Sigmoid colon (tissue), 4 donors: ENCODE measurements around the gene CDH15.

ENCODE experiments used
- CTCF ChIP-seq, 4 experiments: fragments of 450-650 bp in 3 of 4; fragments of 200-600 bp in 1 of 4; IDR thresholded peaks; one replicate each; pipeline ENCODE4 v1.5.1; 2016 to 2019; ENCODE audit warnings: antibody characterized with exemption in 4 of 4, mild to moderate bottlenecking in 3 of 4, moderate library complexity in 2 of 4
- POLR2A ChIP-seq, 2 donors: fragments of 450-650 bp; IDR thresholded peaks; one replicate each; pipeline ENCODE4 v1.6.1; 2016; ENCODE audit warnings: antibody characterized with exemption in 2 of 2, mild to moderate bottlenecking in 2 of 2, moderate library complexity in 2 of 2
- POLR2AphosphoS5 ChIP-seq, 4 donors: sonication (generic); formaldehyde crosslinking; IDR thresholded peaks; one replicate each; pipeline ENCODE4 v1.6.1; 2017; ENCODE audit warnings: antibody characterized with exemption in 4 of 4

GRCh38 chr16:89191901-89192185, 20.3 kb downstream of the CDH15 start:
- TF ChIP-seq POLR2A (IDR thresholded peaks at IDR 0.05) = no peak
- no peak for TF ChIP-seq POLR2AphosphoS5 (IDR thresholded peaks at IDR 0.05)
- TF ChIP-seq CTCF (IDR thresholded peaks at IDR 0.05) = no peak
